Ishikawa (cell line): Measurements from ENCODE around the gene HOXB4.

Experiments
- CEBPB ChIP-seq: IDR thresholded peaks from 2 replicates; pipeline ENCODE4 v1.6.1; 2012
- CREB1 ChIP-seq: IDR thresholded peaks from 2 replicates; pipeline ENCODE4 v1.6.1; 2012; ENCODE audit warnings: low read depth
- EGR1 ChIP-seq: IDR thresholded peaks from 2 replicates; pipeline ENCODE4 v1.6.1; 2012
- EP300 ChIP-seq: IDR thresholded peaks from 2 replicates; pipeline ENCODE4 v1.6.1; 2012; ENCODE audit warnings: borderline replicate concordance
- FOXM1 ChIP-seq: IDR thresholded peaks from 2 replicates; pipeline ENCODE4 v1.6.1; 2012; ENCODE audit warnings: low read depth, borderline replicate concordance
- NFIC ChIP-seq: IDR thresholded peaks from 2 replicates; pipeline ENCODE4 v1.6.1; 2012
- RAD21 ChIP-seq: IDR thresholded peaks from 2 replicates; pipeline ENCODE4 v1.6.1; 2012; ENCODE audit warnings: low read depth
- TAF1 ChIP-seq: IDR thresholded peaks from 2 replicates; pipeline ENCODE4 v1.6.1; 2012; ENCODE audit warnings: low read depth, mild to moderate bottlenecking
- TCF12 ChIP-seq: IDR thresholded peaks from 2 replicates; pipeline ENCODE4 v1.6.1; 2012; ENCODE audit warnings: low read depth
- TEAD4 ChIP-seq: IDR thresholded peaks from 2 replicates; pipeline ENCODE4 v1.6.1; 2012
- YY1 ChIP-seq: IDR thresholded peaks from 2 replicates; pipeline ENCODE4 v1.6.1; 2012; ENCODE audit warnings: low read depth
- ZBTB7A ChIP-seq: IDR thresholded peaks from 2 replicates; pipeline ENCODE4 v1.6.1; 2012; ENCODE audit warnings: low read depth
- TF ChIP-seq, protein P1 (sequence below): IDR thresholded peaks from 2 replicates; pipeline ENCODE4 v1.6.1; 2012; ENCODE audit warnings: low read depth, mild to moderate bottlenecking
- TF ChIP-seq, protein P2 (sequence below): IDR thresholded peaks from 2 replicates; pipeline ENCODE4 v1.6.1; 2012
- TF ChIP-seq, protein P3 (sequence below): IDR thresholded peaks from 2 replicates; pipeline ENCODE4 v1.6.1; 2012

HOXB4 gene

DNA sequence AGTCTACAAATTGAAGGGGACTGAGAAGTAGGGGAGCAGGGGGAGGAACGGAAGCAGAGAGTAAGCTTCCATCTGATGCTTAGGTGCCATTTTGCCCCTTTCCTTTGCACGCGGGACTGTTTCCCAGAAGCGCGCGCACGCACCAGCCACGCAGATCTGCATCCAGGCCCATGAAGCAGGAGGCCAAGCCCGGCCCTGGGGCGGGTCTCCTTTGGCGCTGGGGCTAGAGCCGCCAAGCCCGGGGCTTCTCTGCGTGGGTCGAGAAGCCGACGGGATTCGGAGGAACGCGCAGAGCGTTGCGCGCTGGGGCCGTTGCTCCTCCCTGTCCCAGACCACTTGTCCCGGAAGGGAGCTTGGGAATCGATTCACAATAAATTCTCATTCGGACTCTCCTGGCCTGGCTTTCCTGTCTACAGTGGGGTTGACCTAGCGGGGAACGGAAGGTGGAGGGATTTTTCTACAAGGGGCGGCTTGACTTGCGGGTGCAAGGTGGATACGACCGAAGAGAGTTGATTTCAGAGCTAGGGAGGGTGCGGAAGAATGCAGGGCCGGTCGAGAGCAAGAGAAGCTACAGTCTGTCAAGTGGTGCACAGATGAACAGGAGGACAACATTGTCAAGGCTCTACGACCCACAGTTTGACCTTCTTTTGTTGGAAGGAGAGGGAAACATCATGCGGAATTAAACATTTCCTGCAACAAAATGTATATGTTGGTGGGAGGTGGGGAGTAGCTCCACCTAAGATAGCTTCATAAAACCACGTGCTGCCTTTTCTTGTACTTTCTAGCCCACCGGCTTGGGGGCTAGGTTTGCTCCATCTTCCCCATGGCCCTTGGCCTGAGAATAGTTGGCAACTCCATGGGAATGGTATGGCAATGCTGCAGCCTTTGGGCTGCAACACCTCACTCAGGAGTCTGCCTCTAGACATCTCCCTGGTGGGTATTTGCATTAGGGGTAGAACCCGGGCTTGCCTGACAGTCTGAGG lies 43.6 kb upstream of the HOXB4 start:
- TF ChIP-seq RAD21 (no peak), TEAD4 (no peak), CEBPB (no peak), TCF12 (no peak), NFIC (no peak), TAF1 (no peak), ZBTB7A (no peak), YY1 (no peak), CREB1 (no peak), FOXM1 (no peak), EGR1 (no peak), EP300 (no peak)
- TF ChIP-seq, protein P1, sequence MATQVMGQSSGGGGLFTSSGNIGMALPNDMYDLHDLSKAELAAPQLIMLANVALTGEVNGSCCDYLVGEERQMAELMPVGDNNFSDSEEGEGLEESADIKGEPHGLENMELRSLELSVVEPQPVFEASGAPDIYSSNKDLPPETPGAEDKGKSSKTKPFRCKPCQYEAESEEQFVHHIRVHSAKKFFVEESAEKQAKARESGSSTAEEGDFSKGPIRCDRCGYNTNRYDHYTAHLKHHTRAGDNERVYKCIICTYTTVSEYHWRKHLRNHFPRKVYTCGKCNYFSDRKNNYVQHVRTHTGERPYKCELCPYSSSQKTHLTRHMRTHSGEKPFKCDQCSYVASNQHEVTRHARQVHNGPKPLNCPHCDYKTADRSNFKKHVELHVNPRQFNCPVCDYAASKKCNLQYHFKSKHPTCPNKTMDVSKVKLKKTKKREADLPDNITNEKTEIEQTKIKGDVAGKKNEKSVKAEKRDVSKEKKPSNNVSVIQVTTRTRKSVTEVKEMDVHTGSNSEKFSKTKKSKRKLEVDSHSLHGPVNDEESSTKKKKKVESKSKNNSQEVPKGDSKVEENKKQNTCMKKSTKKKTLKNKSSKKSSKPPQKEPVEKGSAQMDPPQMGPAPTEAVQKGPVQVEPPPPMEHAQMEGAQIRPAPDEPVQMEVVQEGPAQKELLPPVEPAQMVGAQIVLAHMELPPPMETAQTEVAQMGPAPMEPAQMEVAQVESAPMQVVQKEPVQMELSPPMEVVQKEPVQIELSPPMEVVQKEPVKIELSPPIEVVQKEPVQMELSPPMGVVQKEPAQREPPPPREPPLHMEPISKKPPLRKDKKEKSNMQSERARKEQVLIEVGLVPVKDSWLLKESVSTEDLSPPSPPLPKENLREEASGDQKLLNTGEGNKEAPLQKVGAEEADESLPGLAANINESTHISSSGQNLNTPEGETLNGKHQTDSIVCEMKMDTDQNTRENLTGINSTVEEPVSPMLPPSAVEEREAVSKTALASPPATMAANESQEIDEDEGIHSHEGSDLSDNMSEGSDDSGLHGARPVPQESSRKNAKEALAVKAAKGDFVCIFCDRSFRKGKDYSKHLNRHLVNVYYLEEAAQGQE: no peak
- TF ChIP-seq, protein P2, sequence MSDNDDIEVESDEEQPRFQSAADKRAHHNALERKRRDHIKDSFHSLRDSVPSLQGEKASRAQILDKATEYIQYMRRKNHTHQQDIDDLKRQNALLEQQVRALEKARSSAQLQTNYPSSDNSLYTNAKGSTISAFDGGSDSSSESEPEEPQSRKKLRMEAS: no peak
- TF ChIP-seq, protein P3, sequence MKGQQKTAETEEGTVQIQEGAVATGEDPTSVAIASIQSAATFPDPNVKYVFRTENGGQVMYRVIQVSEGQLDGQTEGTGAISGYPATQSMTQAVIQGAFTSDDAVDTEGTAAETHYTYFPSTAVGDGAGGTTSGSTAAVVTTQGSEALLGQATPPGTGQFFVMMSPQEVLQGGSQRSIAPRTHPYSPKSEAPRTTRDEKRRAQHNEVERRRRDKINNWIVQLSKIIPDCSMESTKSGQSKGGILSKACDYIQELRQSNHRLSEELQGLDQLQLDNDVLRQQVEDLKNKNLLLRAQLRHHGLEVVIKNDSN: no peak

DNA sequence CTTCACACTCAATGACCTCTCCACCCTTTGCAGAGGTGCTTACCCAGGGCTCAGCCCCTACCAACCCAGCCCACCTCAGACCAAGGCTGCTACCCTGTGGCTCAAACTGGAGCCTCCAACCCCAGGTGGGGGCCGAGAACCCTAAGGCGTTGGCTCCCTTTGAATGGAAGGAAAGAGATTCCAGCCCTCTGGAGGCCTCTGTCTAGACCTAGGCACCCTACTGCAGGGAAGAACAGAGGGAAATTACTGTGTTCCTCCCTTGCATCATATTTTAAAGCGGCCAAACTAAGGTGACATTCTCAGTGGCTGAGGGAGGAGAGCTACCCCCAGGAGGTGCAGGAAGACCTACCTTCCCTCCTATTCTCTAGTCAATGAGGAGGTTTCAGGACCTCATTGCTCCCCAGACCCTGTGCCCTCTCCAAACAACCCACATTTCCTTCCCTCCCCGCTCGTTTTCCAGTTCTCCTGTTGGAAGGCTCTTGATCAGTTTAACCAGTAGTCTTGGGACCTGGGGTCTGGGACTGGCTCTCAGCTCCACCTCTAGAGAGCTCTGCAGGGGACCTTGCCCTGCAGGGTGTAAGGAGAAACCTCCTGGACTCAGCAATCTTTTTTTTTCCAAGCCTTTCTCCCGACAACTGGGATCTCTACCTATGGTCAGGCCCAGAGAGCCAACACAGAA lies 42.5 kb upstream of the HOXB4 start:
- TF ChIP-seq ZBTB7A (no peak), NFIC (no peak), TCF12 (no peak), EGR1 (no peak), TAF1 (no peak), FOXM1 (no peak), EP300 (no peak), RAD21 (no peak), CEBPB (no peak), CREB1 (no peak), YY1 (no peak), TEAD4 (no peak)
- TF ChIP-seq, protein P1: no peak
- TF ChIP-seq, protein P2: no peak
- TF ChIP-seq, protein P3: no peak

DNA sequence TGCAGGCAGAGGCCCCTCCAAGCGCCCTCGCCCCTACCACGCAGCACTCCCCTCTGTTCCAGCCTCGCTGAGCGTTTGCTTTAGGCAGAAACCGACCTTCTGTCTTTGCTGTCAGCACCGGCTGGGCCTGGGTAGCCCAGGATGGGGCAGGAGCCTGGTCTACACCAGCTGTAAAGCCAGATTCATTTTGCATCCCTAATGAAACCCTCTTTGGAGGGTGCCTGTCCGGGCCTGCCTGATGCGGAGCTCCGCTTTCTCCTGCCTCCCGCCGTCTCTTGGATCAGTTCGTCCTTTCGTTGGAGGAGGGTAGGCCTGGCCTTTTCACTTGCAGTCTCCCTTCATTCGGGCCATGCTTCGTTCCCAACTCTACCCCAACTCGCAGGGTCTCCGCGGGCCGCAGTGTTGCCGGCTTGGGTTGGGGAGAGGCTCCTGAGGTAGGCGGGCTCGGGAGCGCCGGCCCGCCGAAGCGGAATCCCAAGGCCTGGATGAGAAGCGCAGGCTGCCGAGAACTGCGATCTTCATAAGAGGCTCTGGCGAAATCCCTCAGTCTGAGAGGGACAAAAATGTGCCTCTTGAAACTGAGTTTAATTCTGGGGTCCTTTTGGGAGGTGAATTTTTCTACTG lies 41.8 kb upstream of the HOXB4 start:
- TF ChIP-seq EP300 (no peak), YY1 (no peak), FOXM1 (no peak), EGR1 (no peak), TAF1 (no peak), CREB1 (no peak), TEAD4 (no peak), RAD21 (no peak), TCF12 (no peak), CEBPB (no peak), NFIC (no peak), ZBTB7A (no peak)
- TF ChIP-seq, protein P3: no peak
- TF ChIP-seq, protein P1: no peak
- TF ChIP-seq, protein P2: no peak
